HepG2 (cell line): ENCODE measurements around the gene TDG. TPM values are rescaled to one million over a fixed set of nuclear protein-coding genes. Genes with fewer than 3 reads are reported as not detected.

Experiments
- CEBPG ChIP-seq: IDR thresholded peaks from 2 replicates; pipeline ENCODE4 v1.6.1; 2016
- FLYWCH1 ChIP-seq: sonication (generic); formaldehyde crosslinking; IDR thresholded peaks from 2 replicates; pipeline ENCODE4 v1.8.1; 2023; ENCODE audit warnings: mild to moderate bottlenecking, missing genetic modification reagents
- HOMEZ ChIP-seq: IDR thresholded peaks from 2 replicates; pipeline ENCODE4 v1.6.1; 2016; ENCODE audit warnings: low read depth
- RORA ChIP-seq: sonication (generic); formaldehyde crosslinking; IDR thresholded peaks from 2 replicates; pipeline ENCODE4 v1.5.0; 2020; ENCODE audit warnings: mild to moderate bottlenecking, missing genetic modification reagents, moderate library complexity
- ZNF788 ChIP-seq: sonication (generic); formaldehyde crosslinking; IDR thresholded peaks from 2 replicates; pipeline ENCODE4 v1.5.0; 2020; ENCODE audit warnings: mild to moderate bottlenecking, missing genetic modification reagents, borderline replicate concordance
- polyA plus RNA-seq, 8 experiments: library from polyadenylated mRNA; depleted of rRNA in 3 of 8; stranded (reverse) in 7 of 8; unstranded in 1 of 8; fragments of >200 nt; fragmentation: Illumina TruSeq in 4 of 8; extraction: Trizol in 4 of 8; gene quantifications; 2 replicates each; pipeline versions ENCODE4 v1.2.1 to v1.2.3, GENCODE V29; 2011 to 2016; ENCODE audit warnings: low read depth in 4 of 8, missing spikeins in 1 of 8, mixed read lengths in 1 of 8; ENCODE audit not compliant: insufficient read depth in 1 of 8
- total RNA-seq, 5 experiments: library from RNA; depleted of rRNA; stranded (reverse); fragments of >200 nt; fragmentation: Illumina TruSeq; extraction: Trizol; gene quantifications; 2 replicates each; pipeline ENCODE4 v1.2.3, GENCODE V29; 2016; ENCODE audit warnings: low read depth in 1 of 5
- TF ChIP-seq, protein P1 (sequence below): sonication (generic); formaldehyde crosslinking; IDR thresholded peaks from 2 replicates; pipeline ENCODE4 v1.5.0; 2020; ENCODE audit warnings: mild to moderate bottlenecking, missing genetic modification reagents, borderline replicate concordance
- TF ChIP-seq, protein P2 (sequence below): sonication (generic); formaldehyde crosslinking; IDR thresholded peaks from 2 replicates; pipeline ENCODE4 v1.4.0; 2020; ENCODE audit warnings: low read depth, mild to moderate bottlenecking, missing genetic modification reagents

The TDG gene
- total and polyA plus RNA-seq, 2 of the 13 experiments (the other 11 are each of a cell fraction or from before 2014, with no cell fraction given): 14.2 to 19.5 TPM

- TF ChIP-seq RORA (CRISPR knock-in tag): no peak
- TF ChIP-seq FLYWCH1 (CRISPR knock-in tag): no peak
- TF ChIP-seq, protein P1, sequence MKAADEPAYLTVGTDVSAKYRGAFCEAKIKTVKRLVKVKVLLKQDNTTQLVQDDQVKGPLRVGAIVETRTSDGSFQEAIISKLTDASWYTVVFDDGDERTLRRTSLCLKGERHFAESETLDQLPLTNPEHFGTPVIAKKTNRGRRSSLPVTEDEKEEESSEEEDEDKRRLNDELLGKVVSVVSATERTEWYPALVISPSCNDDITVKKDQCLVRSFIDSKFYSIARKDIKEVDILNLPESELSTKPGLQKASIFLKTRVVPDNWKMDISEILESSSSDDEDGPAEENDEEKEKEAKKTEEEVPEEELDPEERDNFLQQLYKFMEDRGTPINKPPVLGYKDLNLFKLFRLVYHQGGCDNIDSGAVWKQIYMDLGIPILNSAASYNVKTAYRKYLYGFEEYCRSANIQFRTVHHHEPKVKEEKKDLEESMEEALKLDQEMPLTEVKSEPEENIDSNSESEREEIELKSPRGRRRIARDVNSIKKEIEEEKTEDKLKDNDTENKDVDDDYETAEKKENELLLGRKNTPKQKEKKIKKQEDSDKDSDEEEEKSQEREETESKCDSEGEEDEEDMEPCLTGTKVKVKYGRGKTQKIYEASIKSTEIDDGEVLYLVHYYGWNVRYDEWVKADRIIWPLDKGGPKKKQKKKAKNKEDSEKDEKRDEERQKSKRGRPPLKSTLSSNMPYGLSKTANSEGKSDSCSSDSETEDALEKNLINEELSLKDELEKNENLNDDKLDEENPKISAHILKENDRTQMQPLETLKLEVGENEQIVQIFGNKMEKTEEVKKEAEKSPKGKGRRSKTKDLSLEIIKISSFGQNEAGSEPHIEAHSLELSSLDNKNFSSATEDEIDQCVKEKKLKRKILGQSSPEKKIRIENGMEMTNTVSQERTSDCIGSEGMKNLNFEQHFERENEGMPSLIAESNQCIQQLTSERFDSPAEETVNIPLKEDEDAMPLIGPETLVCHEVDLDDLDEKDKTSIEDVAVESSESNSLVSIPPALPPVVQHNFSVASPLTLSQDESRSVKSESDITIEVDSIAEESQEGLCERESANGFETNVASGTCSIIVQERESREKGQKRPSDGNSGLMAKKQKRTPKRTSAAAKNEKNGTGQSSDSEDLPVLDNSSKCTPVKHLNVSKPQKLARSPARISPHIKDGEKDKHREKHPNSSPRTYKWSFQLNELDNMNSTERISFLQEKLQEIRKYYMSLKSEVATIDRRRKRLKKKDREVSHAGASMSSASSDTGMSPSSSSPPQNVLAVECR (CRISPR knock-in tag): no peak
- TF ChIP-seq, protein P2, sequence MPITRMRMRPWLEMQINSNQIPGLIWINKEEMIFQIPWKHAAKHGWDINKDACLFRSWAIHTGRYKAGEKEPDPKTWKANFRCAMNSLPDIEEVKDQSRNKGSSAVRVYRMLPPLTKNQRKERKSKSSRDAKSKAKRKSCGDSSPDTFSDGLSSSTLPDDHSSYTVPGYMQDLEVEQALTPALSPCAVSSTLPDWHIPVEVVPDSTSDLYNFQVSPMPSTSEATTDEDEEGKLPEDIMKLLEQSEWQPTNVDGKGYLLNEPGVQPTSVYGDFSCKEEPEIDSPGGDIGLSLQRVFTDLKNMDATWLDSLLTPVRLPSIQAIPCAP (CRISPR knock-in tag): no peak
- TF ChIP-seq HOMEZ (CRISPR knock-in tag): no peak
- TF ChIP-seq CEBPG (CRISPR knock-in tag): no peak
- TF ChIP-seq ZNF788 (CRISPR knock-in tag): no peak
Measured at GRCh38 chr12:103998976-103999375, 33.3 kb downstream of the TDG start (continued).
